ENCODE results near the gene PDZD2. TPM values are rescaled to one million over a fixed set of nuclear protein-coding genes. Genes with fewer than 3 reads are reported as not detected.

Gene PDZD2
- total RNA-seq, 1 experiment from 2014 or later, result 0.37 TPM

DNA sequence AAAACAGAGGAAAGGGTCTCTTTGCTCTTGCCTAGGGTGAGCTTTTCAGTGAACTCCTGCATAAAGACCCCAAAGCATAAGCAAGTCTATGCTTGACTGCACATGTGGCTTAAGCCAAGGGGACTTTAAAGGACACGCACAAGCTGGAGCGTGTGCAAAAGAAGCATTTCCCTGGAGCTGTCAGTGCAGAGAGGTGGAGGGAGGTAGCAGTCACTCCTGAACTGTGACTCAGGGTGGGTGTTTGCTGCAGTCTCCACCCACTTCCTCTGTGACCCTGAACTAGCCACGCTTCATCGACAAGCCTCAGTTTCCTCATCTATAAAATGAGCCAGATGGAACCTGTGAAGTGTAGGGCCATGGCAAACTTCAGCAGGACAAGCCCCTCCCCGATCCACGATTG, 72.4 kb downstream of the PDZD2 start (continued):
- TF ChIP-seq JUND (IDR thresholded peaks at IDR 0.05) (no peak), SIN3A (IDR thresholded peaks at IDR 0.05; ENCODE audit: low read depth) (no peak), POLR2AphosphoS5 (IDR thresholded peaks at IDR 0.05; ENCODE audit: low read depth, low read length) (no peak), SP1 (IDR thresholded peaks at IDR 0.05; ENCODE audit: low read depth) (no peak), SRF (IDR thresholded peaks at IDR 0.05; ENCODE audit: low read depth) (no peak)

DNA sequence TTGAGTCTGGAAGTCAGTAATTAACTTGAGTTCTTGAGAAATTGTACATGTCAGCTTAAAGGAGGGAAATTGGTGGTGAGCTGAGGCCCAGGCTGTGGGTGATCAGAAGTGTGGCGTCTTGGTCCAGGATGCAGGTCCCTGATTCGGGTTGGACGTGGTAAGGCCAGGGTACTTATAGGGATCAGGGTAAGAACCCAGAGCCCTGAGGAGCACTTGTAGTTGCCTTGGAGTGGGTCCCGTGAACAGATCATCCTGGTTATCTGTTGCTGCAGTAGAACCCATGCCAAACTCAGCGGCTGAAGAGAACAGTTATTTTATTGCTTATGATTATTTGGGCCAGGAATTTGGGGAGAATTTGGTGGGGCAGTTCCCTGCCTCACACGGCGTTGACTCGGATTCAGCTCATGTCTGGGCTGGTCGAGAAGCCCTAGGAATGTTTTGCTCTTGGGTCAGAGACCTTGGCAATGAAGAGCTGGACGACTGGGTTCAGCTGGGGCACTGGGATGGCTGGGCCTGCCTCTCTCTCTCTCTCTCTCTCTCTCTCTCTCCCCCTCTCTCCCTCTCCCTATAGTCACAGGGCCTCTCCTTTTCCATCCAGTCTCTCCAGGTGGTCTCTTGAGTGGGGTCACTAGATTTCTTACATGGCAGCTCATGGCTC, 73.1 kb downstream of the PDZD2 start:
- no peaks in the 10 kb centered on the region for H3K27me3 ChIP-seq (ENCODE audit: insufficient read depth, low read length)
- H3K27ac ChIP-seq (ENCODE audit: low read depth, low read length), result no peak overlapping the region
- POLR2A ChIA-PET, result no interaction called here
- intact Hi-C loops (cut with micrococcal nuclease), result no loop called here
- no peaks in the 10 kb centered on the region for H3K9me2 ChIP-seq (ENCODE audit: insufficient read depth)
- no TSS peak for BruUV-seq (replicated peaks)
- no peaks in the 10 kb centered on the region for H3K9me3 ChIP-seq (ENCODE audit: control insufficient read depth in 1 of 2, insufficient read depth in 1 of 2, low read depth in 1 of 2, low read length in 2 of 2)
- CTCF ChIA-PET, result no interaction called here
- H3K36me3 ChIP-seq (ENCODE audit: control insufficient read depth in 1 of 2, insufficient read depth in 2 of 2, low read length in 2 of 2), result no peaks in the 10 kb centered on the region
- RAD21 ChIA-PET (ENCODE audit: low non-redundant PET in 1 of 2, low total read pairs in 2 of 2, uncharacterized antibody in 2 of 2, unreplicated experiment in 2 of 2), result no interaction called here
- H4K20me1 ChIP-seq (ENCODE audit: insufficient read depth), result no peaks in the 10 kb centered on the region
- no peak overlapping the region for H2AFZ ChIP-seq (ENCODE audit: low read depth, low read length, poor library complexity, severe bottlenecking)
- no peak for TF ChIP-seq SP1 (IDR thresholded peaks at IDR 0.05; ENCODE audit: low read depth)
- TF ChIP-seq CBX3 (IDR thresholded peaks at IDR 0.05; ENCODE audit: low read depth), result no peak
- TF ChIP-seq ELF1 (IDR thresholded peaks at IDR 0.05; ENCODE audit: borderline replicate concordance, low read depth), result no peak
- TF ChIP-seq FOSL1 (IDR thresholded peaks at IDR 0.05; ENCODE audit: low read depth), result no peak
- TF ChIP-seq ZFX (IDR thresholded peaks at IDR 0.05), result no peak
- no peak for TF ChIP-seq RAD21 (IDR thresholded peaks at IDR 0.05; ENCODE audit: low read depth)
- TF ChIP-seq, protein P1, sequence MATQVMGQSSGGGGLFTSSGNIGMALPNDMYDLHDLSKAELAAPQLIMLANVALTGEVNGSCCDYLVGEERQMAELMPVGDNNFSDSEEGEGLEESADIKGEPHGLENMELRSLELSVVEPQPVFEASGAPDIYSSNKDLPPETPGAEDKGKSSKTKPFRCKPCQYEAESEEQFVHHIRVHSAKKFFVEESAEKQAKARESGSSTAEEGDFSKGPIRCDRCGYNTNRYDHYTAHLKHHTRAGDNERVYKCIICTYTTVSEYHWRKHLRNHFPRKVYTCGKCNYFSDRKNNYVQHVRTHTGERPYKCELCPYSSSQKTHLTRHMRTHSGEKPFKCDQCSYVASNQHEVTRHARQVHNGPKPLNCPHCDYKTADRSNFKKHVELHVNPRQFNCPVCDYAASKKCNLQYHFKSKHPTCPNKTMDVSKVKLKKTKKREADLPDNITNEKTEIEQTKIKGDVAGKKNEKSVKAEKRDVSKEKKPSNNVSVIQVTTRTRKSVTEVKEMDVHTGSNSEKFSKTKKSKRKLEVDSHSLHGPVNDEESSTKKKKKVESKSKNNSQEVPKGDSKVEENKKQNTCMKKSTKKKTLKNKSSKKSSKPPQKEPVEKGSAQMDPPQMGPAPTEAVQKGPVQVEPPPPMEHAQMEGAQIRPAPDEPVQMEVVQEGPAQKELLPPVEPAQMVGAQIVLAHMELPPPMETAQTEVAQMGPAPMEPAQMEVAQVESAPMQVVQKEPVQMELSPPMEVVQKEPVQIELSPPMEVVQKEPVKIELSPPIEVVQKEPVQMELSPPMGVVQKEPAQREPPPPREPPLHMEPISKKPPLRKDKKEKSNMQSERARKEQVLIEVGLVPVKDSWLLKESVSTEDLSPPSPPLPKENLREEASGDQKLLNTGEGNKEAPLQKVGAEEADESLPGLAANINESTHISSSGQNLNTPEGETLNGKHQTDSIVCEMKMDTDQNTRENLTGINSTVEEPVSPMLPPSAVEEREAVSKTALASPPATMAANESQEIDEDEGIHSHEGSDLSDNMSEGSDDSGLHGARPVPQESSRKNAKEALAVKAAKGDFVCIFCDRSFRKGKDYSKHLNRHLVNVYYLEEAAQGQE (IDR thresholded peaks at IDR 0.05; ENCODE audit: low read depth), result no peak
- TF ChIP-seq EZH2 (IDR thresholded peaks at IDR 0.05), result no peak
- no peak for TF ChIP-seq POLR2AphosphoS5 (IDR thresholded peaks at IDR 0.05; ENCODE audit: low read depth, low read length)
- TF ChIP-seq POLR2A (IDR thresholded peaks at IDR 0.05; ENCODE audit: borderline replicate concordance, extremely low read depth, insufficient read depth, insufficient read length), result no peak
- no peak for TF ChIP-seq TCF7L2 (IDR thresholded peaks at IDR 0.05; ENCODE audit: borderline replicate concordance, extremely low read depth, insufficient read depth, insufficient read length)
- no peak for TF ChIP-seq EGR1 (IDR thresholded peaks at IDR 0.05; ENCODE audit: low read depth)
- TF ChIP-seq, protein P2, sequence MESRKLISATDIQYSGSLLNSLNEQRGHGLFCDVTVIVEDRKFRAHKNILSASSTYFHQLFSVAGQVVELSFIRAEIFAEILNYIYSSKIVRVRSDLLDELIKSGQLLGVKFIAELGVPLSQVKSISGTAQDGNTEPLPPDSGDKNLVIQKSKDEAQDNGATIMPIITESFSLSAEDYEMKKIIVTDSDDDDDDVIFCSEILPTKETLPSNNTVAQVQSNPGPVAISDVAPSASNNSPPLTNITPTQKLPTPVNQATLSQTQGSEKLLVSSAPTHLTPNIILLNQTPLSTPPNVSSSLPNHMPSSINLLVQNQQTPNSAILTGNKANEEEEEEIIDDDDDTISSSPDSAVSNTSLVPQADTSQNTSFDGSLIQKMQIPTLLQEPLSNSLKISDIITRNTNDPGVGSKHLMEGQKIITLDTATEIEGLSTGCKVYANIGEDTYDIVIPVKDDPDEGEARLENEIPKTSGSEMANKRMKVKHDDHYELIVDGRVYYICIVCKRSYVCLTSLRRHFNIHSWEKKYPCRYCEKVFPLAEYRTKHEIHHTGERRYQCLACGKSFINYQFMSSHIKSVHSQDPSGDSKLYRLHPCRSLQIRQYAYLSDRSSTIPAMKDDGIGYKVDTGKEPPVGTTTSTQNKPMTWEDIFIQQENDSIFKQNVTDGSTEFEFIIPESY (IDR thresholded peaks at IDR 0.05; ENCODE audit: extremely low read depth, insufficient replicate concordance, low read length), result no peak
- TF ChIP-seq, protein P3, sequence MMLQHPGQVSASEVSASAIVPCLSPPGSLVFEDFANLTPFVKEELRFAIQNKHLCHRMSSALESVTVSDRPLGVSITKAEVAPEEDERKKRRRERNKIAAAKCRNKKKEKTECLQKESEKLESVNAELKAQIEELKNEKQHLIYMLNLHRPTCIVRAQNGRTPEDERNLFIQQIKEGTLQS (IDR thresholded peaks at IDR 0.05), result no peak
- no peak for TF ChIP-seq CEBPB (IDR thresholded peaks at IDR 0.05; ENCODE audit: low read depth)
- no peak for TF ChIP-seq ZNF274 (IDR thresholded peaks at IDR 0.05; ENCODE audit: low read depth, low read length)
- no peak for TF ChIP-seq YY1 (IDR thresholded peaks at IDR 0.05; ENCODE audit: extremely low read depth, insufficient replicate concordance, low read depth, low read length)
- TF ChIP-seq, protein P4, sequence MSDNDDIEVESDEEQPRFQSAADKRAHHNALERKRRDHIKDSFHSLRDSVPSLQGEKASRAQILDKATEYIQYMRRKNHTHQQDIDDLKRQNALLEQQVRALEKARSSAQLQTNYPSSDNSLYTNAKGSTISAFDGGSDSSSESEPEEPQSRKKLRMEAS (IDR thresholded peaks at IDR 0.05), result no peak
- no peak overlapping the region for H3K9ac ChIP-seq (ENCODE audit: low read length)
- ATAC-seq (no peak), DNase-seq (ENCODE audit: low read depth, low spot score) (no peak)
- no peak overlapping the region for H3K4me3 ChIP-seq (replicated peaks in 1 of 2; ENCODE audit: low read depth in 1 of 2, low read length in 2 of 2)
- no peaks in the 10 kb centered on the region for H3K79me2 ChIP-seq (ENCODE audit: insufficient read depth, low read length)
- H3K4me2 ChIP-seq (ENCODE audit: low read length), result no peak overlapping the region
- no peaks in the 10 kb centered on the region for H3K4me1 ChIP-seq (ENCODE audit: control insufficient read depth in 1 of 2, insufficient read depth in 2 of 2, low read length in 2 of 2)
